A204.1 (cell line): ENCODE data around the gene ERVH48-1.
"Not testable (repeated sequence)": the region's sequence is repeated elsewhere in the genome, so short reads cannot be mapped to it uniquely, and the experiment has no call there.

Experiments used
- FAIRE-seq: peaks from 2 replicates; lab custom pipeline; 2012; peaks lifted over from hg19 to GRCh38; lab: Jason Lieb, UNC

The ERVH48-1 gene

DNA sequence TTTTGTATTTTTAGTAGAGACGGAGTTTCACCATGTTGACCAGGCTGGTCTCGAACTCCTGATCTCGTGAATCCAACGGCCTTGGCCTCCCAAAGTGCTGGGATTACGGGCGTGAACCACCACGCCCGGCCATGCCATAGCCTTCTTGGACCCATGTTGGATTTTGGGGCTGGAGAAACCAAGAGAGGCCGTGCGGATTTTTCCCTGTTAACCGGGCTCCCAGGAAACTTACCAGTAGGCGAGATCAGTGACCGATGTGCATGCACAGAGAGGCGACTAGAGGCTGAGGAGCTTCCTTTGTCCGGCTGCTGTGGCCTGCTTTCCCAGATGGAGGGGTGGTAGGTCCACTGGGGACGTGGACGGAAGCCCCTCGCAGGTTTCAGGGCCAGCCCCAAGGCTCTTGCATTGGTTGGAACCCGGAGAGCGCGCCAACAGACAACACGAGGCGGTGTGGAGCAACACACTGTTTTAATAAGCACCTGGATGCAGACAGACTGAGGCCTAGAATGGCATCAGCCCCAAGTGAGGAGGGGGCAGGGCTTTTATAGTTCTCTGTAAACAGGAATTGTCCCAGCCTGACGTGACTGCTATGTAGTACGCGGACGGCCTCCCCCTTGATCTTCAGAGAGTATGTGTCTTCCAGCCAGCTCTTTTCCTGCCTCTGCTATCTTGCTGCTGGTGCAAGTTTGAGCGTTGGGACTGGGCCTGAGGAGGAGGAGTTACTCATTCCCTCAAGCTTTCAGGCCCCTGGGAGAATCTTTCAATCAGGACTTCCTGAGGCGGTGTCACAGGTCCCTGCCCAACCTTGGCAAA lies at the start of gene ERVH48-1:
ERVH48-1 (minus strand) TSS at position 517 of the 813 bp plus-strand sequence. CDS start 6,624 bp downstream, outside the sequence.
- no peak for FAIRE-seq

GRCh38 chr21:42973991-42974831 lies 48.8 kb upstream of the ERVH48-1 start, which contains the start of gene PKNOX1:
PKNOX1 (plus strand) TSS chr21:42974562; CDS start chr21:43004382, 29,820 bp downstream.
- FAIRE-seq: no peak

DNA sequence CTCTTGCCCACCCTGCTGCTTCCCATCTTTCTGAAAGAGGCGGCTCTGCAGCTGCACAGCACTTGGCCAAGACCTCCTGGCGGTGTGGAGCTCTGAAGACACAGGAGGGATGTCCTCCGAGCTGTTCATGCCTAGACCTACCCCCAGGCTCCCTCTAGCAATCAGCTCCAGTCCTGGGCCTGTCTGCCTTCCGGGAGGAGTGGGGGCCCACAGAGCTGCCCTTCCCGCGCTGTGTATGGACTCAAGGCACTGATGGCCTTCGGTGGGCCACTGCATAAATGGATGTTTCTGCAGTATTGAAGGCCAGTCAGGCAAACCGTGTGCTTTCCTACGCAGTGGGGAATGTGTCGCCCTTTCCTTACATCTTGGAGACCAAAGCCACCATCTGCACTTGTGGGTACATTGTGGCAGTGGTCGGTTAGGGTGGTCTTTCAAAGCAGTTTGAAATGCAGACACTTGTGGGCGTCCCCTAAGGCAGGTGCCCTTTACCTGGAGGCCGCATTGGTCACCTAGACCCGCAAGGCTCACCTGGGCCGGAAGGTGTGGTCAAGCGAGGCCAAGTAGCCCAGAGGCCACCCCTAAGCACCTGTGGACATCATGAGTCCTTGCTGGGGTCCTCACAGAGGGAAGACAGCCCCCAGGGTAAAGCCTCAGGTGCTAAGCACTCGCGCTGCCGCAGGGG lies 48.0 kb upstream of the ERVH48-1 start:
- no peak for FAIRE-seq

DNA sequence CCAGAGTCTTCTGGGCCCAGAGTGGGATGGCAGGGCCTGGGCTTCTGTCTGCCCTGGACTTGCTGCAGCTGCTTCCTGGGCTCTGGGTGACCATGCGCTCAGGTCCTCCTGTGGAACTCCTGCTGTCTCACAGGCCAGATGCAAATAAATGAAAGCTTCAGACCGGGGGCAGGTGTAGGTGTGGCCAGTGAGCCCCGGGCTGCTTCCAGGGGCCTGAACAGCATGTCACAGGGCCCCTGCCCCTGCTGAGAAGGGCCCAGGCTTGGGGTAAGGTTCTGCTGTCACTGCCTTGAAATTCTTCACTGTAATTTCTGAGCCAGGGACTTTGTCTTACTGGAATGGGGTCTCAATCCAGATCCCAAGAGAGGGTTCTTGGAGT lies 46.5 kb upstream of the ERVH48-1 start:
- no peak for FAIRE-seq

GRCh38 chr21:42970946-42971653 lies 45.7 kb upstream of the ERVH48-1 start:
- no peak for FAIRE-seq

GRCh38 chr21:42969193-42969600 lies 43.8 kb upstream of the ERVH48-1 start:
- no peak for FAIRE-seq

- not testable (repeated sequence) for FAIRE-seq
These were observed 42.2 kb upstream of the ERVH48-1 start for GRCh38 chr21:42967616-42968015.

DNA sequence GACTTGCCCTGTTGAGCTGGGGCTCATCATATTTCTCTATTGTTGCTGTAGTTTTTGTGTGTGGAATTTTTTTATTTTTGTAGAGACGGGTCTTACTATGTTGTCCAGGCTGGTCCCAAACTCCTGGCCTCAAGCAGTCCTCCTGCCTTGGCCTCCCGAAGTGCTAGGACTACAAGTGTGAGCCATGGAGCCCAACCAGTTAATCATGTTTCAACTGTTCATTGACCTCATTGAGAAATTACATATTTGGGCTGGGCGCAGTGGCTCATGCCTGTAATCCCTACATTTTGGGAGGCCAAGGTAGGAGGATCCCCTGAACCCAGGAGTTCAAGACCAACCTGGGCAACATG lies 39.8 kb upstream of the ERVH48-1 start:
- FAIRE-seq: no peak

GRCh38 chr21:42964546-42965210 lies 39.2 kb upstream of the ERVH48-1 start:
- no peak for FAIRE-seq

GRCh38 chr21:42964086-42964485 lies 38.7 kb upstream of the ERVH48-1 start:
- FAIRE-seq: no peak

- FAIRE-seq: no peak
These were observed 37.1 kb upstream of the ERVH48-1 start for GRCh38 chr21:42962380-42963007.

DNA sequence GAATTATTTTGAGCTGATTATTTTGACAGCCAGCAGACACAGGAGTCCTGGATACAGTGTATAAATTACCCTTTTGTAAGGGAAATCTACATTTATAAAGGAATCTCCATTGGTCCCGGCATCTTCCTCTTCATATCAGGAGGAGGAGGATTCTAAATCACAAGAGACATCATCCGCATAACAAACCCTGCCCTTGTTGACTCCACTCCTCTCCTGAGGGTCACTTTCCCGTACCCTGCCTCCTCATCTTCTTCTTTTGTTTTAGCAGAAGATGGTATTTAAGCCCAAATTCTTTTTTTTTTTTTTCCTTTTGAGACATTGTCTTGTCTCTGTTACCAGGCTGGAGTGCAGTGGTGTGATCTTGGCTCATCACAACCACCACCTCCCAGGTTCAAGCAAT lies 34.3 kb upstream of the ERVH48-1 start:
- no peak for FAIRE-seq

DNA sequence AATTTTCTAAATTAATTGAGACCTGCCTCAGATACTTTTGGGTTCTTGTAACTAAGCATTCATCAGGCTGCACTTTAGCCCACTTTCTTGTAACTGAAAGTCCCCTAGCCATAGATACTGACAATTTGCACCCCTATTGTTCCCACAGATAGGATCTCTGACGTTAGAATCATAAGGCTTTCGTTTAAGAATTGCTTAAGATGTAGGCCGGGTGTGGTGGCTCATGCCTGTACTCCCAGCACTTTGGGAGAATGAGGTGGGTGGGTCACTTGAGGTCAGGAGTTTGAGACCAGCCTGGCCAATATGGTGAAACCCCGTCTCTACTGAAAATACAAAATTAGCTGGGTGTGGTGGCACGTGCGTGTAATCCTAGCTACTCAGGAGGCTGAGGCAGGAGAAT lies 32.7 kb upstream of the ERVH48-1 start:
- not testable (repeated sequence) for FAIRE-seq

DNA sequence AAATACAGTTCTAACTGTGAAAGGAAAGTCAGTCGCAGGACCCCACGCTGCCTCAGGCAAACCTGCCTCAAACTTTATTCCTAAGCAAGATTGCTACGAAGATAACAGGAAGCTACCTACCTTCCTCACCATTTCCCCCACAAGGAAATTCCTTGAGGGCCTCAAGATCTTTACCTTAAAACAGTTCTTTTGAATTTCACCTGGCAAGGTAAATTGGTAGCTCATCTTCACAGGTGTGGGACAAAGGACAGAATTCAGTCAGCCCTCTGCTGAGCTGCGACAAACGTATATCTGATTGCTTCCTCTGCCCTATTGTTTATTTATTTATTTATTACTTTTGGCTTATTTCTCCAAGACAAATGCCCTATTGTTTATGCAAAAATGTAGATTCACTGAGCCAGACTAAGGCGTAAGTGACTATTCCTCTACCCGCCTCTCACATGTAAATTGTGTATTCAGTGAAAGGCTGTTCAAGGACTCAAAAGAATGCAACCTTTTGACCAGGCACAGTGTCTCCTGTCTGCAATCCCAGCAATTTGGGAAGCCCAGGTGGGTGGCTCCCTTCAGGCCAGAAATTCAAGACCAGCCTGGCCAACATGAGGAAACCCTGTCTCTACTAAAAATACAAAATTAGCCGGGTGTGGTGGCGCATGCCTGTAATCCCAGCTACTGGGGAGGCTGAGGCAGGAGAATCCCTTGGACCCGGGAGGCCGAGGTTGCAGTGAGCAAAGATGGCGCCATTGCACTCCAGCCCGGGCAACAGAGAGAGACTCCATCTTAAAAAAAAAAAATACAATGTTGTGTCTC lies 31.6 kb upstream of the ERVH48-1 start:
- no peak for FAIRE-seq

- not testable (repeated sequence) for FAIRE-seq
These were observed 25.8 kb upstream of the ERVH48-1 start for GRCh38 chr21:42951193-42951592.

- FAIRE-seq: not testable (repeated sequence)
These were observed 23.8 kb upstream of the ERVH48-1 start for GRCh38 chr21:42949094-42949755.

DNA sequence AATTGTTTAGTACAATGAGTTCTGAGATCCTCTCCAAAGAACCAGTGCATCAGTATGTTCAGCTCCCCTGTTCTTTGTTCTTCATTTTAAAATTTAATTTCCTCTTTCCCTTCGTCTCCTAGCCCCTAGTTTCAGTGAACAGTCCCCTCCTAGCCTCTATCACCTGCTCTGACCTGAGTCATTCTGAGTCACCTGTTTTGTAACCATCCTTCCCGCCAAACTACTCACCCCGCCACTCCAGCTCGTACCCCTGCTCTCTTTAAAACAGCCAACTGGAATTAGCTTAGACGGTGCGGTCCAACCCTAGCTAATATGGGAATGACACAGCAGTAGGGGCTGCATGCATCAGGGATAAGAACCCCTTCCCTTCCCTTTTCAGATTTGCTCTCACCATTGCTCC lies 16.8 kb upstream of the ERVH48-1 start:
- no peak for FAIRE-seq

DNA sequence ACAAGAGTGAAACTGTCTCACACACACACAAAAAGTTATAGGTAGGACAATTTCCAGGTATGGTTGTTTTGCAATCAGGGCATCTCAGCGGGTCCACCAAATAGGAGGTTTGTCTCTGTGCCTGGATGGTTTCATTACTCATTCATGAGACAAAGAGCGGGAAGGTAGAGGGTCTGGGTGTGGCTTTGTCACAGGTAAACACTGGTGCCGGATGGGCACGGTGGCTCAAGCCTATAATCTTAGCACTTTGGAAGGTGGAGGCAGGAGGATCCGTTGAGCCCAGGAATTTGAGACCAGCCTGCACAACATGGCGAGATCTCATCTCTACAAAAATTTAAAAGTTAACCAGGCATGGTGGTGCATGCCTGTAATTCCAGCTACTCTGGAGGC lies 16.3 kb upstream of the ERVH48-1 start:
- FAIRE-seq: no peak

DNA sequence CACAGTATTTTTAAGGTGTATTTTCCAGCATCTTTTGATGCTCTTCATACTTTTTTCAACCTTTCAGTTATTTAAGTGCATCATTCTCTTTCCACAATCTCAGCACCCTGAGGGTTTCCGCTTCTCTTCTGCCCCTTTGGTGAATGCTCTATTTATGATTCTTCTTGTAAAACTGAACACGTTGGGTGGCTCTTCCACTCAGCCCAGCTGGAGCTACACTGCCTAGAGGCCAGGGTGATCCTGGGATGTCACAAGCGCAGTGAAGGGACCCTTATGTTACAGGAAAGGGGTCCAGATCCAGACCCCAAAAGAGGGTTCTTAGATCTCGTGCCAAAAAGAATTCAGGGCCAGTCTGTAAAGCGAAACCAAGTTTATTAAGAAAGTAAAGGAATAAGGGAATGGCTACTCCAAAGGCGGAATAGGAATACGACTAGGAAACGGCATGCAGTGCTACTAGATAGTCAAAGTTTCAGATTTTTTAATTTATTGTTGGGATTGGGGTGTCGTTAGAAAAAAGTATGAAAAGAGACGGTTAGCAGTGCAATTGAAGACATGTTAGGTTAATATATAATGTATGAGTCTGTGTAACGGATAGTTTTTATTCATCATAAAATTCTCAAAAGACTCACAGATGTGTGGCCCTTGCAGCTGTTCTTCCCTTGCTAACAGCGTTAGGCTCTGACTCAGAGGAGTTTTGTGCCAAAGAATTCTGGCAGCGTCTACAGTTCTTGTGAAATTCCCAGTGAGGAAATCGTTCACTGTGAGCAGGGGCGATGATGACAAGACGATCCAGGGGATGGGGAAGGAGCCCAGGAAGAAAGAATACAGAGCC lies 14.4 kb upstream of the ERVH48-1 start:
- FAIRE-seq: no peak
